Measurements from ENCODE around the gene APBB2. TPM values are rescaled to one million over a fixed set of nuclear protein-coding genes. Genes with fewer than 3 reads are reported as not detected.

Gene APBB2
- total RNA-seq, 4 donors from 2014 or later, result 32.4 to 133 (median 92.1) TPM

GRCh38 chr4:41178372-41179370, 35.7 kb downstream of the APBB2 start:
- Histone ChIP-seq H3K4me1 (peaks cover 6 to 18% of the 10 kb centered on the region in 2 donors), H3K9me3 (no peaks in the 10 kb centered on the region), H3K27me3 (no peaks in the 10 kb centered on the region), H3K4me3 (no peak overlapping the region), H3K27ac (peak overlapping the region; percentile 20 to 45), H3K36me3 (no peaks in the 10 kb centered on the region)
- TF ChIP-seq POLR2A (IDR thresholded peaks at IDR 0.05), result no peak
- TF ChIP-seq, protein P1, sequence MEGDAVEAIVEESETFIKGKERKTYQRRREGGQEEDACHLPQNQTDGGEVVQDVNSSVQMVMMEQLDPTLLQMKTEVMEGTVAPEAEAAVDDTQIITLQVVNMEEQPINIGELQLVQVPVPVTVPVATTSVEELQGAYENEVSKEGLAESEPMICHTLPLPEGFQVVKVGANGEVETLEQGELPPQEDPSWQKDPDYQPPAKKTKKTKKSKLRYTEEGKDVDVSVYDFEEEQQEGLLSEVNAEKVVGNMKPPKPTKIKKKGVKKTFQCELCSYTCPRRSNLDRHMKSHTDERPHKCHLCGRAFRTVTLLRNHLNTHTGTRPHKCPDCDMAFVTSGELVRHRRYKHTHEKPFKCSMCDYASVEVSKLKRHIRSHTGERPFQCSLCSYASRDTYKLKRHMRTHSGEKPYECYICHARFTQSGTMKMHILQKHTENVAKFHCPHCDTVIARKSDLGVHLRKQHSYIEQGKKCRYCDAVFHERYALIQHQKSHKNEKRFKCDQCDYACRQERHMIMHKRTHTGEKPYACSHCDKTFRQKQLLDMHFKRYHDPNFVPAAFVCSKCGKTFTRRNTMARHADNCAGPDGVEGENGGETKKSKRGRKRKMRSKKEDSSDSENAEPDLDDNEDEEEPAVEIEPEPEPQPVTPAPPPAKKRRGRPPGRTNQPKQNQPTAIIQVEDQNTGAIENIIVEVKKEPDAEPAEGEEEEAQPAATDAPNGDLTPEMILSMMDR (IDR thresholded peaks at IDR 0.05), result no peak
- intact Hi-C loops (cut with DNase I; ENCODE audit: low total_unique reads), result no loop called here
- DNase-seq, result no peak

- TF ChIP-seq, protein P1 (IDR thresholded peaks at IDR 0.05), result no peak
- no peak for TF ChIP-seq POLR2A (IDR thresholded peaks at IDR 0.05)
- Histone ChIP-seq H3K27ac (peak overlapping the region; percentile 40 to 45), H3K4me1 (peaks cover 6 to 18% of the 10 kb centered on the region in 2 donors), H3K9me3 (no peaks in the 10 kb centered on the region), H3K27me3 (no peaks in the 10 kb centered on the region), H3K36me3 (no peaks in the 10 kb centered on the region), H3K4me3 (no peak overlapping the region)
- no peak for DNase-seq
- intact Hi-C loops (cut with DNase I; ENCODE audit: low total_unique reads), result no loop called here
Observed at GRCh38 chr4:41177016-41177415, 37.3 kb downstream of the APBB2 start.

GRCh38 chr4:41176340-41176739, 38.0 kb downstream of the APBB2 start:
- TF ChIP-seq POLR2A (IDR thresholded peaks at IDR 0.05), result no peak
- TF ChIP-seq, protein P1 (IDR thresholded peaks at IDR 0.05), result no peak
- no peaks in the 10 kb centered on the region for H3K36me3 ChIP-seq
- peak overlapping the region; percentile 40 to 45 for H3K27ac ChIP-seq
- H3K27me3 ChIP-seq, result no peaks in the 10 kb centered on the region
- no peak for DNase-seq
- no peaks in the 10 kb centered on the region for H3K9me3 ChIP-seq
- no peak overlapping the region for H3K4me3 ChIP-seq
- intact Hi-C loops (cut with DNase I; ENCODE audit: low total_unique reads), result no loop called here
- H3K4me1 ChIP-seq, result peaks cover 6 to 18% of the 10 kb centered on the region in 2 donors

DNA sequence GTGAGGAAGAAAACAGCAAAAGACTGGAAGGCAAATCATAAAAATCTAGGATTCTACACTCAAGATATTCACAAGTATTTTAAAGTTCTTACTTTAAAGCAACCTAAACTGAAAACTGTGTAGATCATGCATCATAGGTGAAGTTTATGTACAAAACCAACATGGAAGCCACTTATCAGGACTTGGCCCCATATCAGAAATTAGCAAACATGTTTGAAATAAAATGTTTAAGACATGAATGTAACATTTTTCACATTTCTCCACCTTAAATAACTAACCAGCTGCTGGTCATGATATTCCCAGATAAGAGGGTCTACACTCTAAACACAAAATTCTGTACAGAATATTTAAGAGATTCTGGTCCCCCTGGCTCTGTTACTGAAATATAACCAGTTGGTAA, 38.5 kb downstream of the APBB2 start:
- Histone ChIP-seq H3K27me3 (no peaks in the 10 kb centered on the region), H3K4me1 (peaks cover 6 to 18% of the 10 kb centered on the region in 2 donors), H3K9me3 (no peaks in the 10 kb centered on the region), H3K4me3 (no peak overlapping the region), H3K27ac (peak overlapping the region; percentile 40 to 45), H3K36me3 (no peaks in the 10 kb centered on the region)
- DNase-seq, result no peak
- TF ChIP-seq, protein P1 (IDR thresholded peaks at IDR 0.05), result no peak
- TF ChIP-seq POLR2A (IDR thresholded peaks at IDR 0.05), result no peak
- intact Hi-C loops (cut with DNase I; ENCODE audit: low total_unique reads), result no loop called here

DNA sequence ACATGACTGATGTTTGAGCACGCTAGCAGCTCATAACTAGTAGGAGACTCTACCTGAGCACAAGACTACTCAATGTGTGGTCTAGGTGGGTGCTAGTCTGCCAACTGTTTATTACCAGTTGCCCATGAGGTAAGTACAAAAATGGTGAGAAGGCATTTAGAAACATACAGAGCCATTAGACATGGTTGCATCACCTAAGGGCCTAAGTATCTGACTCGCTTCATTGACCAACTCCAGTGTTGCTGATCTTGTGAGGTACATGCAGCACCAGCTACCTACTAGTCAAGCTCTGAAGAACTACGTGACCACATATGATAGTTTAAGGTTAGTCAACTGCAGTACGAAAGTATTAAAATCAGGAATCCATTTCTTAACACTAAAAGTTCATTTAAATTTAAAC, 39.9 kb downstream of the APBB2 start:
- TF ChIP-seq, protein P1 (IDR thresholded peaks at IDR 0.05), result no peak
- no peak for TF ChIP-seq POLR2A (IDR thresholded peaks at IDR 0.05)
- no peak overlapping the region for H3K4me3 ChIP-seq
- DNase-seq, result no peak
- H3K27ac ChIP-seq, result no peak overlapping the region
- peaks cover 6 to 12% of the 10 kb centered on the region in 2 donors for H3K4me1 ChIP-seq
- H3K36me3 ChIP-seq, result no peaks in the 10 kb centered on the region
- H3K27me3 ChIP-seq, result no peaks in the 10 kb centered on the region
- H3K9me3 ChIP-seq, result no peaks in the 10 kb centered on the region
- intact Hi-C loops (cut with DNase I; ENCODE audit: low total_unique reads), result no loop called here
